ENCODE measurements around the gene SMG9. TPM values are rescaled to one million over a fixed set of nuclear protein-coding genes. Genes with fewer than 3 reads are reported as not detected.

SMG9 gene
- total and polyA plus RNA-seq, 2 of the 4 experiments (the other 2 are of a cell fraction): 4.8 to 24.3 TPM

GRCh38 chr19:43754503-43755255 lies at the start of gene SMG9 (continued):
- TF ChIP-seq, protein P1, sequence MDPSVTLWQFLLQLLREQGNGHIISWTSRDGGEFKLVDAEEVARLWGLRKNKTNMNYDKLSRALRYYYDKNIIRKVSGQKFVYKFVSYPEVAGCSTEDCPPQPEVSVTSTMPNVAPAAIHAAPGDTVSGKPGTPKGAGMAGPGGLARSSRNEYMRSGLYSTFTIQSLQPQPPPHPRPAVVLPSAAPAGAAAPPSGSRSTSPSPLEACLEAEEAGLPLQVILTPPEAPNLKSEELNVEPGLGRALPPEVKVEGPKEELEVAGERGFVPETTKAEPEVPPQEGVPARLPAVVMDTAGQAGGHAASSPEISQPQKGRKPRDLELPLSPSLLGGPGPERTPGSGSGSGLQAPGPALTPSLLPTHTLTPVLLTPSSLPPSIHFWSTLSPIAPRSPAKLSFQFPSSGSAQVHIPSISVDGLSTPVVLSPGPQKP (IDR thresholded peaks at IDR 0.05; ENCODE audit: borderline replicate concordance, low read depth, low read length): no peak
- no peak for TF ChIP-seq RAD21 (IDR thresholded peaks at IDR 0.05; ENCODE audit: low read length)
- TF ChIP-seq SMC3 (IDR thresholded peaks at IDR 0.05; ENCODE audit: low read depth, low read length): no peak
- TF ChIP-seq MAZ (IDR thresholded peaks at IDR 0.05; ENCODE audit: borderline replicate concordance, low read depth, low read length): peak; percentile 83

DNA sequence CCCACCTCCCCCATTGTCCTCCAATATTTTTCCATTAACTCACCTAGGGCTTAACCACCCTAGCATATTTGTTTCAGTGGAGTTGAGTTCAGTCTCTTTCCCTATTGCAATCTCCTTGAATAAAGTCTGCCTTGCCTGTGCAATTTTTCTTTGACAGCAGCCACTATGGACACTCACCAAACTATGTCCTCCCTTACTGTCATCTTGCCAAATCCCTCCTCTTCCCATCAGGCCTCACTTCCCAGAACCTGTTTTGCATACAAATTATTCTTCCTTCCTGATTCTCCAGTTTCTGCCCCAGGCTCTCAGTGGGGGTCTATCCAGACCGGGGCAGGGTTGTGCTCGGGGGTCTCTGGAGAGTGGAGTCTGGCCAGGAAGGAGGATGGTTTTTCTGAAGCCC lies 49.7 kb upstream of the SMG9 start:
- ATAC-seq (ENCODE audit: low read depth) (no peak), DNase-seq (no peak)
- Histone ChIP-seq H3K9ac (ENCODE audit: low read depth, low read length) (no peak overlapping the region), H3K4ac (ENCODE audit: low read depth, low read length) (no peak overlapping the region), H2BK120ac (ENCODE audit: low read depth, low read length) (no peak overlapping the region), H2BK15ac (ENCODE audit: low read depth, low read length) (no peak overlapping the region), H3K36me3 (ENCODE audit: control insufficient read depth, insufficient read depth, low read length) (no peaks in the 10 kb centered on the region), H3K27me3 (ENCODE audit: control insufficient read depth, insufficient read depth, low read length) (peaks cover 22% of the 10 kb centered on the region), H2AFZ (replicated peaks; ENCODE audit: low read length, poor library complexity) (no peak overlapping the region), H3K4me2 (ENCODE audit: low read depth, low read length) (no peak overlapping the region), H2BK20ac (ENCODE audit: low read depth, low read length) (no peak overlapping the region), H4K20me1 (ENCODE audit: insufficient read depth, low read length) (no peaks in the 10 kb centered on the region), H2AK5ac (ENCODE audit: low read depth, low read length) (no peak overlapping the region), H2BK5ac (ENCODE audit: low read depth, low read length, poor library complexity, severe bottlenecking) (no peak overlapping the region), H4K8ac (ENCODE audit: low read depth in 2 of 2, low read length in 2 of 2) (no peak overlapping the region), H2AK9ac (replicated peaks; ENCODE audit: low read depth, low read length, poor library complexity) (no peak overlapping the region), H3K4me3 (ENCODE audit: insufficient read depth, low read depth, low read length) (no peak overlapping the region), H3K27ac (ENCODE audit: insufficient read depth, low read length) (no peak overlapping the region), H4K91ac (ENCODE audit: insufficient read depth, low read depth, low read length) (no peak overlapping the region), H3K14ac (replicated peaks; ENCODE audit: low read depth, low read length) (no peak overlapping the region), H4K5ac (ENCODE audit: low read depth, low read length) (no peak overlapping the region), H3K4me1 (ENCODE audit: control insufficient read depth, insufficient read depth, low read length) (no peaks in the 10 kb centered on the region), H3K9me1 (ENCODE audit: insufficient read depth, low read length) (no peaks in the 10 kb centered on the region), H3K18ac (ENCODE audit: low read depth, low read length) (no peak overlapping the region), H3K79me1 (ENCODE audit: low read depth in 1 of 2, low read length in 2 of 2) (no peaks in the 10 kb centered on the region), H3K9me3 (ENCODE audit: control insufficient read depth, insufficient read depth, low read length) (no peaks in the 10 kb centered on the region), H3K23ac (ENCODE audit: low read depth, low read length) (no peak overlapping the region), H3K56ac (ENCODE audit: extremely low read depth, insufficient read depth, low read length) (no peak overlapping the region)
- in situ Hi-C loops (cut with MboI; ENCODE audit: low sequenced_read_pairs): no loop called here
- WGBS, 2 experiments (ENCODE audit: extremely low coverage in 2 of 2, insufficient read length in 1 of 2): no CpG with 5 or more reads among the region's 2 CpGs
- BruUV-seq (replicated peaks): no TSS peak
- intact Hi-C loops (cut with micrococcal nuclease): loop anchor here (10.0 kb wide), 1 partner anchor 360 kb away; no protein-coding TSS in a partner anchor
- POLR2A ChIA-PET (ENCODE audit: unreplicated experiment): no interaction called here
- CTCF ChIA-PET: no interaction called here
- dilution Hi-C loops (cut with HindIII; ENCODE audit: low sequenced_read_pairs, unreplicated experiment): no loop called here
- TF ChIP-seq RFX5 (IDR thresholded peaks at IDR 0.05; ENCODE audit: low read depth, low read length) (no peak), MAZ (IDR thresholded peaks at IDR 0.05; ENCODE audit: borderline replicate concordance, low read depth, low read length) (no peak), POLR2A (IDR thresholded peaks at IDR 0.05; ENCODE audit: low read depth, low read length) (no peak), NFE2L2 (IDR thresholded peaks at IDR 0.05; ENCODE audit: low read depth, low read length) (no peak), FOS (IDR thresholded peaks at IDR 0.05; ENCODE audit: low read depth, low read length) (no peak), CHD1 (IDR thresholded peaks at IDR 0.05; ENCODE audit: low read depth, low read length) (no peak), BHLHE40 (IDR thresholded peaks at IDR 0.05; ENCODE audit: low read depth, low read length) (no peak), MAFK (IDR thresholded peaks at IDR 0.05; ENCODE audit: low read depth, low read length) (no peak), RCOR1 (IDR thresholded peaks at IDR 0.05; ENCODE audit: insufficient replicate concordance, low read length) (no peak), CEBPB (IDR thresholded peaks at IDR 0.05; ENCODE audit: low read depth, low read length) (no peak), RAD21 (IDR thresholded peaks at IDR 0.05; ENCODE audit: low read length) (no peak)
- TF ChIP-seq, protein P1 (IDR thresholded peaks at IDR 0.05; ENCODE audit: borderline replicate concordance, low read depth, low read length): no peak
- TF ChIP-seq, protein P2, sequence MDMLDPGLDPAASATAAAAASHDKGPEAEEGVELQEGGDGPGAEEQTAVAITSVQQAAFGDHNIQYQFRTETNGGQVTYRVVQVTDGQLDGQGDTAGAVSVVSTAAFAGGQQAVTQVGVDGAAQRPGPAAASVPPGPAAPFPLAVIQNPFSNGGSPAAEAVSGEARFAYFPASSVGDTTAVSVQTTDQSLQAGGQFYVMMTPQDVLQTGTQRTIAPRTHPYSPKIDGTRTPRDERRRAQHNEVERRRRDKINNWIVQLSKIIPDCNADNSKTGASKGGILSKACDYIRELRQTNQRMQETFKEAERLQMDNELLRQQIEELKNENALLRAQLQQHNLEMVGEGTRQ (IDR thresholded peaks at IDR 0.05; ENCODE audit: low read depth, low read length): no peak
